GM19452 (cell line): Measurements from ENCODE around the gene FAM124B.

Source experiments
- ATAC-seq: cut with Tn5 transposase; IDR thresholded peaks from one replicate; pipeline ENCODE4 v1.9.1; 2021; ENCODE audit not compliant: unreplicated experiment

Gene FAM124B

GRCh38 chr2:224401641-224402342 is at the start of gene FAM124B:
Gene FAM124B (minus strand): TSS chr2:224402107. CDS start chr2:224401768, 339 bp downstream.
- no peak for ATAC-seq

- ATAC-seq, result no peak
These were observed 47.6 kb upstream of the FAM124B start for GRCh38 chr2:224449212-224450147.

GRCh38 chr2:224448236-224448635 is 46.3 kb upstream of the FAM124B start:
- ATAC-seq, result no peak

- no peak for ATAC-seq
These were observed 42.9 kb upstream of the FAM124B start for GRCh38 chr2:224444783-224445182.

- no peak for ATAC-seq
These were observed 42.1 kb upstream of the FAM124B start for GRCh38 chr2:224444021-224444420.

GRCh38 chr2:224442071-224442967 is 40.4 kb upstream of the FAM124B start:
- peak; percentile 58 for ATAC-seq

GRCh38 chr2:224440988-224441387 is 39.1 kb upstream of the FAM124B start:
- no peak for ATAC-seq

- no peak for ATAC-seq
These were observed 36.8 kb upstream of the FAM124B start for GRCh38 chr2:224438726-224439125.

GRCh38 chr2:224436634-224437033 is 34.7 kb upstream of the FAM124B start:
- no peak for ATAC-seq

GRCh38 chr2:224434618-224435017 is 32.7 kb upstream of the FAM124B start:
- no peak for ATAC-seq

GRCh38 chr2:224433442-224433841 is 31.5 kb upstream of the FAM124B start:
- no peak for ATAC-seq

- no peak for ATAC-seq
These were observed 30.2 kb upstream of the FAM124B start for GRCh38 chr2:224432003-224432579.

- no peak for ATAC-seq
These were observed 27.5 kb upstream of the FAM124B start for GRCh38 chr2:224429441-224429810.

- ATAC-seq, result no peak
These were observed 27.0 kb upstream of the FAM124B start for GRCh38 chr2:224428787-224429440.

- no peak for ATAC-seq
These were observed 25.6 kb upstream of the FAM124B start for GRCh38 chr2:224427471-224427870.

- ATAC-seq, result no peak
These were observed 24.7 kb upstream of the FAM124B start for GRCh38 chr2:224426656-224427055.

- no peak for ATAC-seq
These were observed 19.2 kb upstream of the FAM124B start for GRCh38 chr2:224421065-224421464.

GRCh38 chr2:224417947-224418346 is 16.0 kb upstream of the FAM124B start:
- ATAC-seq, result no peak

- no peak for ATAC-seq
These were observed 15.4 kb upstream of the FAM124B start for GRCh38 chr2:224417361-224417729.

- ATAC-seq, result no peak
These were observed 14.9 kb upstream of the FAM124B start for GRCh38 chr2:224416656-224417360.
